ENCODE results near the gene PFKM.

The PFKM gene

GRCh38 chr12:48157889-48158370, 38.8 kb downstream of the PFKM start:
- TF ChIP-seq, protein P1, sequence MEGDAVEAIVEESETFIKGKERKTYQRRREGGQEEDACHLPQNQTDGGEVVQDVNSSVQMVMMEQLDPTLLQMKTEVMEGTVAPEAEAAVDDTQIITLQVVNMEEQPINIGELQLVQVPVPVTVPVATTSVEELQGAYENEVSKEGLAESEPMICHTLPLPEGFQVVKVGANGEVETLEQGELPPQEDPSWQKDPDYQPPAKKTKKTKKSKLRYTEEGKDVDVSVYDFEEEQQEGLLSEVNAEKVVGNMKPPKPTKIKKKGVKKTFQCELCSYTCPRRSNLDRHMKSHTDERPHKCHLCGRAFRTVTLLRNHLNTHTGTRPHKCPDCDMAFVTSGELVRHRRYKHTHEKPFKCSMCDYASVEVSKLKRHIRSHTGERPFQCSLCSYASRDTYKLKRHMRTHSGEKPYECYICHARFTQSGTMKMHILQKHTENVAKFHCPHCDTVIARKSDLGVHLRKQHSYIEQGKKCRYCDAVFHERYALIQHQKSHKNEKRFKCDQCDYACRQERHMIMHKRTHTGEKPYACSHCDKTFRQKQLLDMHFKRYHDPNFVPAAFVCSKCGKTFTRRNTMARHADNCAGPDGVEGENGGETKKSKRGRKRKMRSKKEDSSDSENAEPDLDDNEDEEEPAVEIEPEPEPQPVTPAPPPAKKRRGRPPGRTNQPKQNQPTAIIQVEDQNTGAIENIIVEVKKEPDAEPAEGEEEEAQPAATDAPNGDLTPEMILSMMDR (conservative IDR thresholded peaks at IDR 0.05), result no peak
- peak overlapping the region; percentile 89 for H3K27ac ChIP-seq

DNA sequence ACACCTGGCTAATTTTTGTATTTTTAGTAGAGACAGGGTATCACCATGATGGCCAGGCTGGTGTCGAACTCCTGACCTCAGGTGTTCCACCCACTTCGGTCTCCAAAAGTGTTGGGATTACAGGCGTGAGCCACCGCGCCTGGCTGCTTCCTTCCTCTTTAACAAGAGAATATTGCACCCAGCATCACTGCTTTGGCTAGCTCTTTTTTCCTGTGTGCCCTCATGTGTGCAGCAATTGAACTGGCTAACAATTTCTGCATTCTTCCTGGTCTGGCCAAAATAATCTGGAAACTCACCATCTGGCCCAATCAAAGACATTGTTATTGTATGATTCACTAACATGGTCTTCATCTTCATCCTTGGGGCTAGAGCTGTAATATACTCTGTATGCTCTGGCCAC, 40.9 kb downstream of the PFKM start:
- no peak overlapping the region for H3K27ac ChIP-seq
- TF ChIP-seq, protein P1 (conservative IDR thresholded peaks at IDR 0.05), result no peak

GRCh38 chr12:48160807-48161206, 41.6 kb downstream of the PFKM start:
- no peak overlapping the region for H3K27ac ChIP-seq
- TF ChIP-seq, protein P1 (conservative IDR thresholded peaks at IDR 0.05), result no peak

GRCh38 chr12:48163150-48163747, 44.1 kb downstream of the PFKM start:
- TF ChIP-seq, protein P1 (conservative IDR thresholded peaks at IDR 0.05), result no peak
- no peak overlapping the region for H3K27ac ChIP-seq

- no peak overlapping the region for H3K27ac ChIP-seq
- TF ChIP-seq, protein P1 (conservative IDR thresholded peaks at IDR 0.05), result no peak
These were observed 45.3 kb downstream of the PFKM start for GRCh38 chr12:48164451-48164850.

DNA sequence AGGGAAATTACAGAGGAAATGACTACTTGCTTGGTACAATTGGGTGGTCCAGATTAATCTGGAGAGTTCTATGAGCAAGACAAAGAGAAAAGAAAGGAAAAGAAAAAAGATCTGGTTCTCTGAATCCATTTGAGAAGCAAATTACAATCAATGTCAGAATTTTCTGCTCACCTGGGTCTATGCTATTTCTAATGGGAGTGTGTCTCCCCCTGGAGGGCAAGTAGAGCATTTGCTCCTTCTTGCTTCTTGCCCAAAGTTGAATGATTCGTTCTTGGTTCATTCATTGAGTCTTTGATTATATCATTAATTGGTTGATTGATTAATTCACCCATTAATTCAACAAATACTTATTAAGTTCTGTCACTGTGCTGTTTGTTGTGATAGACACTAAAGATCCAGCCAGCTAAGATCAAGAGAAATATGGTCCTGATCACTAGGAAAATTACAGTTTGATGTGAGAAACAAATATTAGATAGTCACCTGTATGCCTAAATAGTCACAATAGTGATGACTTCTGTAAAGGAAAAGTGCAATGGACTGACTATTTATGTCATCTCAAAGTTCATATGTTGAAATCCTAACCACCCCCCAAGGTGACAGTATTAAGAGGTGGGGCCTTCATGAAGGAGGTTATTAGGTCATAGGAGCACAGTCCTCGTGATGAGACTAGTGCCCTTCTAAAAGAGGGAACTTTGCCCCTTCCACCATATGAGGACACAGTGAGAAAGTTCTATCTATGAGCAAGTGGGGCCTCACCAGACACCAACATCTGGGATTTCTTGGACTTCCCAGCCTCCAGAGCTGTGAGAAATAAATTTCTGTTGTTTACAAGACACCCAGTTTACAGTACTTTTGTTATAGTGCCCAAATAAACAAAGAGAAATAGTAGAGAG, 46.2 kb downstream of the PFKM start:
- no peak overlapping the region for H3K27ac ChIP-seq
- TF ChIP-seq, protein P1 (conservative IDR thresholded peaks at IDR 0.05), result peak; percentile 97

DNA sequence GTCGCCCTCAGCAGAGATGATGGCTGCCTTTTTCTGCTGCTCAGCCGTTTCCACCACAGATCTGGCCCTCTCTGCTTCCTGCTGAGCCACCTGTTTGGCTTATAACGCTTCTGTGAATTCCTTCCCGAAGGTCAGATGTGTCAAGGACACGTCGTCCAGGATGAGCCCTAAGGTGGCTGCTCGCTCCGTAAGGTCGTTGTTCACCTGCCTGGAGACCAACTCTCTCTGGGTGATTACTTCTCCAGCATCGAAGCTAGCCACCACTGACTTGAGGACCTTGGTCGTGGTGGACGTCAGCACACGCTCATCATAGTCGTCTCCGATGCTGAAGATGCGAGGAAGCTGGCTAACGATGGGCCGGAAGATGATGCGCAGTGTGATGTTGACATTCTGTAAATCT, 49.8 kb downstream of the PFKM start:
- TF ChIP-seq, protein P1 (conservative IDR thresholded peaks at IDR 0.05), result no peak
- H3K27ac ChIP-seq, result no peak overlapping the region
